Ishikawa (cell line): ENCODE data around the gene CHADL.

Experiments used
- CEBPB ChIP-seq: IDR thresholded peaks from 2 replicates; pipeline ENCODE4 v1.6.1; 2012
- CREB1 ChIP-seq: IDR thresholded peaks from 2 replicates; pipeline ENCODE4 v1.6.1; 2012; ENCODE audit warnings: low read depth
- EGR1 ChIP-seq: IDR thresholded peaks from 2 replicates; pipeline ENCODE4 v1.6.1; 2012
- MAX ChIP-seq: IDR thresholded peaks from 2 replicates; pipeline ENCODE4 v1.6.1; 2012
- REST ChIP-seq: IDR thresholded peaks from 2 replicates; pipeline ENCODE4 v1.6.1; 2012; ENCODE audit warnings: low read depth, mild to moderate bottlenecking
- TAF1 ChIP-seq: IDR thresholded peaks from 2 replicates; pipeline ENCODE4 v1.6.1; 2012; ENCODE audit warnings: low read depth, mild to moderate bottlenecking
- YY1 ChIP-seq: IDR thresholded peaks from 2 replicates; pipeline ENCODE4 v1.6.1; 2012; ENCODE audit warnings: low read depth
- TF ChIP-seq, protein P1 (sequence below): IDR thresholded peaks from 2 replicates; pipeline ENCODE4 v1.6.1; 2012

DNA sequence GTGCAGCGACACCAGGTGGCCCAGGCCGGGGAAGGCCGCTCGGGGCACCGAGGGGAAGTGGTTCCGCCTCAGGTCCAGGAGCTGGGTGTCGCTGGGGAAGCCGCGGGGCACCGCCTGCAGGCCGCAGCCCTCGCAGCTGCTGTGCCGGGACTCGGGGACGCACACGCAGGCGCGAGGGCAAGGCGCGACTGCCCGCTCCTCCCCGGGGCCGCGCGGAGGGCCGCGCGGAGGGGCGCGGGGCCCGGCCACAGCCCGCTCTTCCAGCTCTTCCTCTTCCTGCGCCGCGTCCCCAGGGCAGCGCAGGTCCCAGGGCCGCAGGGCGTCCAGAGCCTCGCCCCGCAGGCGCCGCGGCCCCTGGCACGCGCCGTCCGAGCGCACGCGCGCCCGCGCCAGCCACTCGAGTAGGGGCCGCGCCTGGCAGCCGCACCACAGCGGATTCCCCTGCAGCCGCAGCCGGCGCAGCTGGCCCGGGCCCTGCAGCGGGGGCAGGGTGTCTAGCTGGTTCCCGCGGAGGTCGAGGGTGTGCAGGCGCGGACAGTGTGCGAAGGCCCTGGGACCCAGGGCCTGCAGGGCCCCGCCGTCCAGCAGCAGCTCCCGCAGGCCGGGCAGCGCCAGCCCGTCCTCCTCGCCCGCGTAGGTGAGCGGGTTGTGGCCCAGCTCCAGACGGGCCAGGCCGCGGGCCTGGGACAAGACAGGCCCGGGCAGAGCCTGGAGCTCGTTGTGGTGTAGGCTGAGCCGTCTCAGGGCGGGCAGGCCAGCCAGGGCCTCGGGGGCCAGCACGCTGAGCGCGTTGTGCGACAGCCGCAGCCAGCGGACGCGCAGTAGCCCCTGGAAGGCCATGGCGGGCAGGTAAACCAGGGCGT lies 2.8 kb downstream of the CHADL start:
- TF ChIP-seq REST: no peak
- TF ChIP-seq CREB1: no peak
- TF ChIP-seq, protein P1, sequence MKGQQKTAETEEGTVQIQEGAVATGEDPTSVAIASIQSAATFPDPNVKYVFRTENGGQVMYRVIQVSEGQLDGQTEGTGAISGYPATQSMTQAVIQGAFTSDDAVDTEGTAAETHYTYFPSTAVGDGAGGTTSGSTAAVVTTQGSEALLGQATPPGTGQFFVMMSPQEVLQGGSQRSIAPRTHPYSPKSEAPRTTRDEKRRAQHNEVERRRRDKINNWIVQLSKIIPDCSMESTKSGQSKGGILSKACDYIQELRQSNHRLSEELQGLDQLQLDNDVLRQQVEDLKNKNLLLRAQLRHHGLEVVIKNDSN: no peak
- TF ChIP-seq EGR1: no peak
- no peak for TF ChIP-seq TAF1
- TF ChIP-seq MAX: no peak
- no peak for TF ChIP-seq CEBPB
- TF ChIP-seq YY1: no peak
